NCI-H2196 (cell line): ENCODE results near the gene ABCC4.

Experiments used
- DNase-seq: peaks from one replicate; lab custom pipeline; 2025; ENCODE audit not compliant: unreplicated experiment; lab: John Stamatoyannopoulos, UW

ABCC4 gene

GRCh38 chr13:95002126-95002525 is 299.1 kb downstream of the ABCC4 start:
- DNase-seq, result no peak

- no peak for DNase-seq
These were observed 301.4 kb downstream of the ABCC4 start for GRCh38 chr13:94999871-95000270.

- no peak for DNase-seq
These were observed 304.1 kb downstream of the ABCC4 start for GRCh38 chr13:94997126-94997525.

GRCh38 chr13:94996445-94996844 is 304.8 kb downstream of the ABCC4 start:
- DNase-seq, result no peak

DNA sequence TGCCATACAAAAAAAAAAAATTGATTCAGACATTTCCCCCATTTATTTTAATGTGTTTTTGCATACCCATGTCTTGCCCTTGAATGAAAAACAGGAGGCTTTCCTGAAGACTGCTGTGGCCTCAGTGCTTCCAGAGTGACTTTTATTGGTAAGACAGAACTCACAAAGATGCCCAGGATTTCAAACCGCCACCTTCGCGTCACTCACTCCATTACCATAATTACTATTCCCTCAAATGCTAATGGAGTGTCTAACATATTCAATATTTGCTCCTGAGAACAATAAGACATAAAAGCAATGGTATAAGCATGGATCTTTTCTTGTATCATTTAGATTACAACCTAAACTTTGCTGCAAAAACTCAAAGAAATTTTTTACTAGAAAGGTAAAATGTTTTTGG is 306.7 kb downstream of the ABCC4 start:
- DNase-seq, result no peak

DNA sequence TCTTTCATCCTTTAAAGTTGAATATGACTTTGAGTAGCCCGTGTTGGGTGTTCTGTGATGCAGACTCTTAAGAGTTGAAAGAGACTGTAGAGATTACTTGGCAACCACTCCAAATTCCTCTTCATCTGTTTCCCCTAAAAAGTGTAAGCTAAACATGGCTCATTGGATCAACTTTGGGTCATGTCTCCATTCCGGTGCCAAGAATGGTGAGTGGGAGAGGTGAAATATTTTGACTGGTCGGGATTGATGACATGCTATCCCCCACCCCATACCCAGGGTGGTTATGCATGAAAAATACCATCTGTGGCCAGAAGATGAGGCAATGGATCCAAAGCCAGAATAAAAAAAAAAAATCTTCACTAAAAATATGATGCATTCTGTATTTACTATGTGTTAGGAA is 307.6 kb downstream of the ABCC4 start:
- no peak for DNase-seq

- no peak for DNase-seq
These were observed 309.0 kb downstream of the ABCC4 start for GRCh38 chr13:94992036-94992960.

GRCh38 chr13:94988654-94989053 is 312.6 kb downstream of the ABCC4 start:
- DNase-seq, result no peak

DNA sequence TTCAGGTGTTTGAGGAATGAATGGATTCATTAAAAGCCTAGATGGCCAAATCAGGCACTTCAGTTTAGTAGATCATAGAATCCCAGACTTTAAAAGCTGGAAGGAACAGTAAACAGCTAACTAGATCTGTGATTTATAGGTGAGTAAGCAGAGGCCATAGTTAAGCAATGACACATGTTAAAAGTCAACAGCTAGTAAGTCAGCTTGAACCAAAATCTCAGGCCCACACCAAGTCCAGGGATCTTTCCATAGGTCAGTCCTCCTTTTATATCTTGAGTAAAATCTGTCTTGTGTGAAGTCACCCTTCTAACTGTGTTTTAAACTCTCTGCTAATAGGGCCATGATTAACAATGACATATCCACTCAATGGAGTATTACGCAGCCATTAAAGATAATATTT is 313.4 kb downstream of the ABCC4 start:
- no peak for DNase-seq

GRCh38 chr13:94987081-94987480 is 314.2 kb downstream of the ABCC4 start:
- DNase-seq, result no peak

GRCh38 chr13:94984958-94985357 is 316.3 kb downstream of the ABCC4 start:
- DNase-seq, result no peak

GRCh38 chr13:94978516-94978915 is 322.7 kb downstream of the ABCC4 start:
- no peak for DNase-seq

DNA sequence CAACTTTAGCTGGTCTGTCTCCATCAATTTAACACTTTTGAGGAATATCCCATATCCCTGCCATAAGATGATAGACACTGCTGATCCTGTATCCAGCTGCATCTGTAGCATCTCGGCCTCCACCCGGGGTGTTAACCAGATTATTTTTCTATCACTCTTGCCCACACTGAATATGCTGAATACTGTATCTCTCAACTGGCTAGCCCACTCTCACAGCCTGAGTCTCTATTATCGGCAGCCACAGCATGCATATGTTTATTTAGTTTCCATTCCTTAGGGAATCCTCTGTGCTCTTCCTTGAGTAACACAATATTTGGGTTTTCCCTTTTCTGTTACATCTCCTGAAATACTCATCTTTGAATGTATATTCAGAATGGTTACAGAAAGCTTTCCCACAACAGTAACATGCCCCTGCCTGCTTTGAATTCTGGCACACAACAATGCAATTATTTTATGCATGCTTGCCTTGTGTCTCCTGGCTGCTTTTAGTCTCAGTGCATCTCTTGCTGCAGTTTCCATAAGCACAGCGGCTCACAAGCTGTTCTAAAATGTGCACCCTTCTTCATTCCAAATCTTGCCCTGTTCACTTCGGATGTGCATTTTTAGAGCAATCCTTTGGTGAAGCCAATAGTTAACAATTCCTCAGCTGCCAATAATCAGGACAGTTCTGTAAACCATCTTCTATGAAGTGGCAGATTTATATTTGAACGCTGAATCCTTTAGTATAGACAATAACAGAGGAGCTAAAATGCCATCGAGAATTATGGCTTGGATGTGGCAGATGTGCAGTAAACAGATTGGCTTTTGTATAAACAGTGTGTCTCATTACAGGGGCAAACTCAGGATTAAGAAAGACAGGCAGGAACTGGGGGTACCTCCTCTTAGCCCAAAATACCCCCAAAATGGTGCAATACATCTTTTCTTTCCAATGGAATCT is 327.0 kb downstream of the ABCC4 start:
- DNase-seq, result no peak

DNA sequence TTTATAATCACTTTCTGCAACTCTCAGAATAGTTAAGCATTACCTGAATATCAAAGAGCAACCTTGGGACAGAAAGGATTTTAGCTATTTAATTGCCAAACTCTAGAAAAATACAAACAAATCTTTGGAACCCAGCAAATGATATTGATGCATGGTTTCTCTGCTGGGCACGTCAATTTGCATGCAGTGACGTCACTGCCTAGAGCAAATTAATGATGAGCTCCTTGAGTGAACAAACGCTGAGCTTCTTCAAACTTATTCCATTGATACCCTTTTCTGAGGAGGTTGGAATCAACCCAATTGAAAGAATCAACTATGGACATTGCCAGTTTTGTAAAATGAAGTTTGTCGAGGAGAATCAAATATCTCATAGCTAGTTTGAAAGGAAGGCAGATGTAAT is 329.0 kb downstream of the ABCC4 start:
- DNase-seq, result no peak
